Dedifferentiated amniotic fluid mesenchymal stem cell (primary cell): ENCODE data around the gene DNM3.

Experiments used
- DNase-seq: peaks from one replicate; pipeline ENCODE4 v3.0.0-alpha.2; 2016; ENCODE audit errors: extremely low spot score

DNM3 gene

DNA sequence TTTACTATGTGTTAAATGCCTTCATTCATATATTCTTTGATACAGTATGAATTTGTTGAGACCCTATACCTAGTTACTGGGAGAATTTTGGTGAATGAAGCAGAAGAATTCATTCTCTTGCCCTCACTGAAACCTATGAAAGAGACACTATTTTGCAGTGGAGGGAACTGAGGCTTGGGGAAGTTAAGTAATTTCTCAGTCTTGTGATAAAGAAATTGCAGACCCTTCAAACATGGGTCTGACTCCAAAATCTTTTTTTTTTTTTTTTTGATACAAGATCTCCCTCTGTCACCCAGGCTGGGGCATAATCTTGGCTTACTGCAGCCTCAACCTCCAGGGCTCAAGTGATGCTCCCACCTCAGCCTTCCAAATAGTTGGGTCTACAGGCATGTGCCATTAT, 132.1 kb downstream of the DNM3 start:
- DNase-seq: no peak

DNA sequence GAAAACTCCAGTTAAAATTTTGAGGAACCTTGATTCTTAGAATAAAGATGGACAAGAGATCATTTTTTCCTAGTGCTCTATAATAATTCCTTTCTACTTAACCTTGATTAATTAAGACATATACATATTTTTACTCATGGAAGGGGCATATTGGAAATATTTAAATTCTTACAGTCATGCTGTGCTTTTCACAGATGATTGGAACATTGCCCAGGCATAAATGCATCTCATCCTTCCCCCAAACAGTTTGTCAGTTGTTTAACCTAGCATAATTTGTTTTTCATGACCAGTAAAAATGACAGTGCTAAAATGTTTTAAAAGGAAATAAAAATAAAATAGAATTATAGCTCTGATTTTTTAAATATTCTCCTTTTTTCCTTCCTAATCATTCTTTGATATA, 140.0 kb downstream of the DNM3 start:
- no peak for DNase-seq

DNA sequence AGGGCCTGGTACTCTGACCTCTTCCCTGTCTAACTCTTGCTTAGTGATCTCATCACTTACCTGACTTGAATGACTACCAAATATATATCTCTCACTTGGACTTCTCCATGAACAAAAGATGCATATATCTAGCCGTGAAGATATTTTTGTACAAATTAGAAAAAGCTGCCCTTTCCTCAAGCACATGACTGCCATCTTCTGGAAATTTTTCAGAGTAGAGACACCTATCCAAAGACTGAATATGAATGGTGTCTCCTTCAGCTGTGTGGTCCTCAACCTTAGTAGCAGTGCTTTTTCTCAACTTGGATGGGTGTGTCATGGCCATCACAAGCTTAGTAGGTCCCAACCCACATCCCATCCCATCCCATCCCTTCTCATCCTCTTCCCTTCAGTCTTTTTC, 142.3 kb downstream of the DNM3 start:
- DNase-seq: peak; percentile 33

DNA sequence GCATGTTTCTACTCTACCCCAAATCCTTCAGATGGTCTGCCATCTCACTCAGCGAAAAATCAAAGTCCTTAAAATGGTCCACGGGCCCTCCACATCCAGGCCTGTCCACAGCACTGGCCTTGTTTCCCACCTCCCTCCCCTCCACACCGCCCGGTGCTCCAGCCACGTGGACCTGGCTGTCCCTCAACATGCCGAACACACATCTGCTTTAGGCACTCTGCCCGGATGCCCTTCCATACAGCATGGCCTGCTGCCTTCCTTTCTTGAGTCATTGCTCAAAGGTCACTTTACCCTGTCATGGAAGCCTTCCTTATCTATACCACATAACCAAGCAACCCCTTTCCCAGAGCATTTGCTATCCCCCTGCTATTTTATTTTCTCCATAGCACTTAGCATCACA, 143.0 kb downstream of the DNM3 start:
- no peak for DNase-seq

DNA sequence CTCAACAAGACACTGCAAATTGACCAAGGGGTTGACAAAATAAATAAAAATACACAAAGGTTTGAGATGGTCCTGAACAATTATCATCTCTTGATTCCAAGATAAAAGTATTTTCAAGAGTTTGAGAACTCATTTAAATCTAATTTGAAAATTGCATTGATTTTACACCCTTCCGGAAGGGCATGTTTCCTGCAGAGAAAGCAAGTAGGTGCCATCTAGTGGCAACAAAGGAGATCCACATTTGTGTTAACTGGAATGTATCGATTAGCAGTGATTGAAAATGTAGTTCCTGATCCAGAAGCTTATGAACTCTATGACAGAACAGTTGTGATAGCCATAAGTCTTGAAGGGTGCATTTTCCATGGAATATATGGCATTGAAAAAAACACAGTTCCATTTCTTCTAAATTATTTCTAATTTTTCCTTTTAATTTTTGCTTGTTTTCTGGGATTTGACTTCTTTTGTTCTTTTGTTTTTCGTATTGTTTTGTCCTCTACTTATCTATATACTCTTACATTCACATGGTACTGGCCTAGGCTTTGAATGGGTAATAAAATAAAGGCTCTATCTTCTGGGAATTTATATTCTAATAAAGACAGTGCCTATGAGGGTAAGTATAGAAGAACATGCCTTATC, 143.7 kb downstream of the DNM3 start:
- DNase-seq: peak; percentile 64

DNA sequence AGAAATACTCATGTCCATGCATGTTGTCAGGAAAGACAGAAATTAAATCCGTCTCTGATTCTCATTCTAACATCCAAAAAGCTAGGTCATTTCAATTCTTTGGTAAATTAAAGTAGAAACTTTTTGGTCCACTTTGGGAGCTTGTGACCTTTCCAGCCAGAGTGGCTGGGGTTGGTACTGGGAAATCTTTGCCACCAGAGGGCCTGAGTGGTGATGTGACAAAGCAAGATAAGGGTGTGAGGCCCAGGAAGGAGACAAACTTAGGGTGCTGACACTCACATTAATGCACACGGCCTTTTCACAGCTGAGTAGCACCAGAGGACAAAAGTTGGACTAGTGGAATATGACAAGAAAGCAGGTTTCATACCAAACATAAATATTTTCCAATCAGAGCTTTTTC, 144.3 kb downstream of the DNM3 start:
- DNase-seq: no peak

DNA sequence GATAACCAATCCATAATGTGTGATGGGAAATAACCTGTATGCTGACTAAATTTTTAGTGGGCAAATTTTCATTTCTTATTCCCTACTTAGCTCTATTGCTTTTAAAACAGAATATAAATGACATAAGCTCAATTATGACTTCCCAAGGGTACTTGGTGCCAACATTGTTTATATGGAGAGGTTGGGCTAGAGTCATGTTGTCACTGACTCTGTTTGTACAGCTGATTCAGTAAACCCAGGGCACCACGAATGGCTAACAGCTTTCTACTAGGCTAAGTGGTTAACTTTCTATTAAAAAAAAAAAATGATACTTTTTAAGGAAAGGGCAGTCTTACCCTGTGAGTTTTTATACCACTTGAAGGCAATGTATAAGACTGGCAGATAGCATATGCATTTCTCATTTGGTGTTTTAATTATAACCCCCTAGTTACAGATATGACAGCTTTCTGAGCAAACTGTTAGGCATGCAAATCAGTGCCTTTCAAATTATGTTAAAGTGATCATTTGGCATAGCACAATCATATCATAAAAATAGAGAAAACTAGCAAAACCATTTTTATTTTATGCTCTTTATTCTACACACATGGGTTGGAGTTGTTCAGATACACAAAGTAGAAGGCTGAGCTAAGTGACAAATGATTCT, 147.1 kb downstream of the DNM3 start:
- no peak for DNase-seq

DNA sequence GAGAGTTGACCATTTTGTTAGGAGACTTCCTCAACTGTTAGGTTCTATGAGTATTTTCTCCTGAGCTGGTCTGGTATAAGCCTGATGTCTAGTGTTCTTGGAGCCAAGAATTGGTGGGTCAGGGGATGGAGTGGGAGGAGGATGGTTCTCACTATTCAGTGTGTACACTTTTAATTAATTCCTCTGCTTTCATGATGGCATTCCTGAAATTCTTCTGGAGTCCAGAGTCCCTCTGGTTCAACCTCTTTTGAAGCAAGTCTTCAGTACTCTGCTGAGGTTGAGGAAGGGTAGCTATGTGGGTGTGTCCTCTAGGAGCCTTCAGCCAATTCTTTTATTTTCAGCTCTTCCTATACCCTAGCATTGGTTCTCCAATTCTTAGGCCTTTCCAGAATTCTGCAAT, 149.1 kb downstream of the DNM3 start:
- DNase-seq: no peak

DNA sequence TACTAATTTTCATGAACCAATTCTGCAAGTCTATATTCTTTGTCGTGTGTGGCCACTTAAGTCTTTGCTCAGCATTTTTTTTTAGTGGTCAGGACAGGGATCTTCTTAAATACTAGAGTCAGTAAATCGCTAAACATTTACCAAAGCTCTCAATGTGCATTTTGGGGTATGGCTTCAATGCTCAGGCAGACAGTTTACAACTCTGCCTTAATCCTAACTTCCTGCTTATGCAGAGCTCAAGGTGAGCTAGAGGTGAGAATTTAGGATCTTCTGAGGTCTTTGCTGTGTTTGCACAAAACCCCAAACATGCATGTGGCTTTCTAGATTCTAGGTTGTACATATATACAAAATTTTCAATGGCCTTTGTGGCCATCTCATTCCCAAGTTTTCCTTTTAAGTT, 153.0 kb downstream of the DNM3 start:
- DNase-seq: no peak

DNA sequence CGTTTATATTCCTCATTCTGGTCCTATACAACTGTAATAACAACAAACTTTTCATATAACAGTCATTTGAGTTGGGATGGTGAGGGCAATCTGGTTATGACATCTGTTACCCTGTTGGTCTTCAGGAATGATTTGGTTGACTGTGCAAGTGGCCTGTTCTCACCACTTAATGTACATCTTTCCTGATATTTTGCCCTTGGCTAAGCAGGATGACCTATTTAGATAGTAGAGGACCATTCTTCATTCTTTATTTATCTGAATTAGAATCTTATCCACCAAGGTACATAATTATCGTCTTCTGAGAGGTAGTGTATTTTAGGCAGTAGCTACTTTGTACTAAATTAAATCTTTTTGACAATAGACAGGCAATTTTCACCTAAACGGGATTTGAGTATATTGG, 154.3 kb downstream of the DNM3 start:
- DNase-seq: no peak

DNA sequence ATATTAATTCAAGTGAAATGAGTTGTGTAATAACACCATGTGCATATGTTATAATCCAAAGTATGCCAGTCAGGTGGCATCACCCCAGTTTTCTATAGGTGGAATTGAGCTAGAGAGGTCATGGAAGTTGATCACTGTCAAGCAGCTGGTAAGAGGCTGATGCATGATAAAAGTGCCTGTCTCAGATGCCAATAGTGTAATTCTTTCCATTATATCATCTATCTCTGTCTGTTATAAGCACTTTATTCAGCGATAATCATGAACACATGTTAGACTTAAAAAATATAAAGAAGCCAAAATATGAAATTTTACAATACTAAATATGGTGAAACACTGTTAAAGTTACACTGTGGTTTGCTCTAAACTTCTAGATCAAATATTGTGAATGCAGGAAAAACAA, 156.6 kb downstream of the DNM3 start:
- DNase-seq: no peak

DNA sequence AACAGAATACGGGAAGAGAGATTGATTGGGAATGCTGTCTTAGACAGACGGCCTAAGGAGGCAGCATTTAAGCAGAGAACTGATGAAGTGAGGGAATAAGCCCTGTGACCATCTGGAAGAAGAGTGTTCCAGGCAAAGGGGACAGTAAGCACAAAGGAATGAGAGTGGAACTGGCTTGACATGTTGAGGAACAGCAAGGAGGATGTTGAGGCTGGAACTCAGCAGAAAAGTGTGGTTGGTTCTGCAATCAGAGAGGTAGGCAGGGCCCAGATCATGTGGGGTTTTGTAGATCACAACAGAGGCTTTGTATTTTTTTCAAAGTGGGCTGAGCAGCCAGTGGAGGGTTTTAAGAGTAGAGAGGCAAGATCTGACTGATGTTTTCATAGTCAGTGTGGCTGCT, 157.4 kb downstream of the DNM3 start:
- DNase-seq: no peak

DNA sequence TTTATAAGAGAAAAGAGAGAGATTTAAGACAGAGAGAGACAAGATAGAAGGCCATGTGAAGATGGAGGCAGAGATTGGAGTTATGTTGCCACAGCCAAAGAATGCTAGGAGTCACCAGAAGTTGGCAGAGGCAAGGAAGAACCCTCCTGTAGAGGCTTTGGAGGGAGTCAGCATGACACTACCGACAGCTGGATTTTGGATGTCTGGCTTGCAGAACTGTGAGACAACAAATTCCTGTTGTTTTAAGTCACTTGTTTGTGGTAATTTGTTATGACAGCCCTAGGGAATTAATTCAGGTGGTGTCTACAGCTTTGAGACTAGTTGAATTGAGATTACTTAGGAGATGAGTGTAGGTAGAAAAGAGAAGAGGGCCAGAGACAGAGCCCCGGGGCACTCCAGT, 158.5 kb downstream of the DNM3 start:
- no peak for DNase-seq

DNA sequence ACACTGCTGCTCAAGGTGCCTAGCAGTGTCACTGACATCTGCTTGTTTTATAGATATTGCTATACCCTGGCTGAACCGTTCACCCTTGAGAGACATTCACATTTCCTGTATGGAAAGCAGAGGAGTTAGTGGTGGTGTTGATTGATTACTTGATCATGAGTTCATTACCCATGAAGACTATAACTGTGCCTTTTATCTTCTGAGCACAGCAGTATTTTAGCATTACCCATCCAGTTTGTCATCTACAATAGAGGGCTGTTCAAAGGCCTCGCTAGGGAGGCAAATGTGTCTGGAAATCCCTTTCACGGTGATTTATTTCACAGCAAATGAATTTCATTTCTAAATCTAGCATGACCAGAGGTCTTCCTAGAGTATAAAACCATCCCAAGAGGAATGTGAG, 160.0 kb downstream of the DNM3 start:
- DNase-seq: no peak

DNA sequence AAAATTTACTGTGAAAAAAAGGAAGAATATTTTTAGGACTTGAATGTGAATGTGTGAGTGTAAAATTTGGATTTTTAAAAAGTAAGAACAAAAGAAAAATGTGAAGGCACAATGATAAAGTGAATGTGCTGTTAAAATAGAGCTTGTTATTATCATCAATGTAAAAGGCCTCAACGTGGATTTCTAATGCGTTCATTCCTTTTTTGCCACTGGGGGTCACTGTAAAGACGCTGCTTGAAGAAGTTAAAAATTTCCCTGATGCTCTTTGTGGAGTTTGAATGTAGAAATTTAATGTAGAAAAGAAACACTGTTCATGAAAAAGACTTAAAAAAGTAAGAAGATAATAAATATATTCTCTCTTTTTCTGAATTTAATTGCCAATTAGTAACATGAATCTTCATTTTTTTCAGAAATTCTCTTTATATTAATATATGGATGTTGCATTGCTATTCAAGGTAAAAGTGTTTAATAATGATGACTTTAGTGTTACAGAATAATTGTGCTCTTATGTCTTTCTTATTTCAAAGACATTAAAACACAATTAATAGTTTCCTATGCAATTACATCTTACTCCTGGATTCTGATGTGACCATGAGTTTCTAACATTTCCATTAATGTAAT, 161.5 kb downstream of the DNM3 start:
- DNase-seq: peak; percentile 83

DNA sequence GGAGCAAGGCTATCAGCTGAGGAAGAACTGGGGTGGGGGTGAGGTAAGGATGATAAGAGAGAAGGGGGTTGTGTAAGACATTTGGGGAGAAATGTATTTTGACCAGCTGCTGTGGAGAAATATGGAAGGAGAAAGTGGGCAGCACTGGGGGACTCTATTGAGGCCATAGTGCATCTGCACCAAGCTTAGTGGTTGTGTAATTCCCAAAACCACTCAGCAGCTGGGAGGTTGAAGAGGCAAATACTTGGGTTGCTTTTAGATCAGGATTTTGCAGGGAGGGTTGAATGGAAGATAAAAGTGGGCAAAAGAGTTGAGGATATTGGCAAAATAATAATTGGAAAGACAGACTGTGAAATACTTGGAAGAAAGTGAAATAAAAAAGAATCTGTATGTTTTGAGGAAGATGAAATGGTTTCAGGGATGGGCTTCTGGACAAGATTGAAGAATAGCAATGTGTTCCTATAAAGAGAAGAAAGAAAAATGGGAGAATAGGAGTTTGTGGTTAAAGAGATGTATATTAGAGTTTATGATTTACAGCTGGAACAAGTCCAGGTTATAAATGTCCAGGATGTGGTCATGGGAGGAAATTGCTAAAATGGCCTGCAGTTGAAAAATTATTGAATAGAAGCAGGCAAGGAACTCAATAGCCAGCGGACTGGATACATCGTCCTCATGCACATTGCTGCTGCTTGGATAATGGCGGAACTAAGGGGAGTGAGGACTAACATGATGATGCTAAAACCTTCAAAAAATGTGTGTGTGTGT, 162.7 kb downstream of the DNM3 start:
- DNase-seq: no peak

DNA sequence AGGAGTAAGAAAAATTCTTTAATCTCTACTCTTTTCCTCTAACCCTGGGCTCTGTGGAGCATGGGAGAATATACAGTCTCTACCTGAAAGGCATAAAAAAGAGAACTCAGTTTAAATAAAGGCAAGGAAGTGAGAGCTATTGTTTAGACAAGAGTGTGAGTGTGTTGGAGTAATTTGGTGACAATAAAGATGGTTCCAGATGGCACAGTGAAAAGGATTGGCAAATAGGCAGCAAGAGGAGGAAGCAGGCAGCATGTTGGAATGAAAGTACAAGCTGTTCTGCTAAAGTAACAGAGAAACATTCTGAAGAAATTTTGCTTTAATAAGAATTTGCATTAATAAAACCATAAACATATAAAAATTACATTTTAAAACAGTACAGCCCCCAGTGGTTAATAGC, 163.4 kb downstream of the DNM3 start:
- no peak for DNase-seq

DNA sequence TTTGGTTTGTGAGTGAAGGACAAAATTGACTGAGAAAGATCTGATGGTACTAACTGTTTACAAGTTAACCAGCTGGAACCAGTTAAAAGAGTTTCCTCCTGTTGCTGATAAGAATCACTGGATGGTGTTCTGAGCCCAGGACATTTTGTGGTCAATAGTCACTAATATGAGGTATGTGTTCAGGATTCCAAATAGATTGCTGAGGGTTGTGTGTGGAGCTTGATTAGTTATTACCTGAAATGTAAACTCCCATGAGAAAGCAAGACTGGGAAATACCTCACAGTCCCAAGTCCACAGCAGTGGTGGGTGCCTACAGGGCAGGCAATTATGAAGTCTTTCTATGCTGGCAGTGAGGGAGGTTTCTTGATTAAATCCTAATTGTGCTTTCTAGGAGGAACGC, 164.6 kb downstream of the DNM3 start:
- no peak for DNase-seq

DNA sequence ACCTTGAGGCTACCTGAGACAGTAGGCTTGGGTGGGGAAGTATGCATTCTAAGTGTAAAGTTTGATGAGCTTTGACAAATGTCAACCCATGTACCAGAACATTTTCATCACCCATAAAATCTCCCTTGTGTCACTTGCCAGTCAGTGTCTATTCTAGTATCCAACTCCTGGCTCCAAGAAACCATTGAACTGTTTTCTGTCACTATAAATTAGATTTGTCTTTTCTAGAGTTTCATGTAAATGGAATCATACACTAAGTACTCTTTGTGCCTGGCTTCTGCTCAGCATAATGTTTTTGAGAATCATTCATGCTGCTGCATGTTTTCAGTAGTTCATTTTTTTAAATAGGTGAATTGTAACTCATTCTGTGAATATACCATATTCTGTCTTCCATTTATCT, 165.4 kb downstream of the DNM3 start:
- no peak for DNase-seq

DNA sequence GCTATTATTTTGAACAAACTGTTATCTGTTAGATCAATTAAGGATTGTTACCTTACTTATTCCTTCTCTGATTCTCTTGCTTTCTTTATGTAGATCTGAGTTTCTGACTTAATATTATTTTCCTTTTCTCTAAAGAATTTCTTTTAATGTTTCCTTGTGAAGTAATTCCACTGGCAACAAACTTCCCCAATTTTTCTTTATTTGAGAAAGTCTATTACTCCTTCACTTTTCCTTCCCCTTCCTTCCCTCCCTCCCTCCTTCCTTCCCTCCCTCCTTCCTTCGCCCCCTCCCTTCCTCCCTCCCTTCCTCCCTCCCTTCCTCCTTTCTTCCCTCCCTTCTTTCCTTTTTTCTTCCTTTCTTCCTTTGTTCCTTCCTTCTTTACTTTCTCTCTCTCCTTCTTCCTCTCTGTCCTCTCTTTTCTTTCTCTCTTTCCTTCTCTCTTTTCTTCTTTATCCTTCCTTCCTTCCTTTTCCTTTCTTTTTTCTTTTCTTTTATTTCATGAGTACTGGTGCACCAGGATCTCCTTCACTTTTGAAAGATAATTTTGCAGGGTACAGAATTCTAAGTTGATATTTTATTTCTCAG, 177.5 kb downstream of the DNM3 start:
- no peak for DNase-seq

DNA sequence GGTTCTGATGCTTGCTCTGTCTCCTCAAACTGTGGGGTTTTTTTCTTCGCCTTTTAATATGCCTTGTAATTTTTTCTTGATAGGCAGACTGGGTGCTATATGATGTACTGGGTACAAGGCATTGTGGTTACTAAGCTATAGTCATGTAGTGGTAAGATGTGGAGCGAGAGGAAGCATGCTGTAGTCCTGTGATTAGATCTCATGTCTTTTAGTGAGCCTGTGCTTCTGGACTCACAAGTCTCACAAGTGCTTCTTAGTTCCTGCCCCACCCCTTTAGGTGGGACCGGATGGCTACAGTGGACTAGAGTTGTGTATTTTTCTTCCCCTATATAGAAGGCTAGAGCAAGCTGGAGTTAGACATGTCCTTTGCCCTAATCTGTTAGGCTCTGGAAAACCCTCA, 178.7 kb downstream of the DNM3 start:
- no peak for DNase-seq

DNA sequence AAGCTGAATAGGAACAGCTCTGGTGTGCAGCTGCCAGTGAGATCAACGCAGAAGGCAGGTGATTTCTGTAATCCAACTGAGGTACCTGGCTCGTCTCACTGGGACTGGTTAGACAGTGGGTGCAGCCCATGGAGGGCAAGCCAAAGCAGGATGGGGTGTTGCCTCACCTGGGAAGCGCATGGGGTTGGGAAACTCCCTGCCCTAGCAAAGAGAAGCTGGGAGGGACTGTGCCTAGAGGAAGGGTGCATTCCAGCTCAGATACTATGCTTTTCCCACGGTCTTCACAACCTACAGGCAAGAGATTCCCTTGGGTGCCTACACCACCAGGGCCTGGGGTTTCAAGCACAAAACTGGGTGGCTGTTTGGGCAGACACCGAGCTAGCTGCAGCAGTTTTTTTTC, 183.2 kb downstream of the DNM3 start:
- no peak for DNase-seq
